Left renal cortex interstitium (tissue), 4 donors: ENCODE measurements around the gene PSMB11. TPM values are rescaled to one million over a fixed set of nuclear protein-coding genes. Genes with fewer than 3 reads are reported as not detected.

Source experiments
- DNase-seq, 4 donors: peaks; one replicate each; pipeline ENCODE4 v3.0.0-alpha.2; 2013; ENCODE audit warnings: low read depth in 4 of 4, low spot score in 2 of 4, missing footprints in 1 of 4
- polyA plus RNA-seq, 4 donors: library from polyadenylated mRNA; unstranded; fragments of 120-200 nt; gene quantifications; one replicate each; pipeline ENCODE4 v1.2.1, GENCODE V29; 2013; ENCODE audit not compliant: insufficient read length in 4 of 4

PSMB11 gene
- polyA plus RNA-seq, 4 donors = not detected

DNA sequence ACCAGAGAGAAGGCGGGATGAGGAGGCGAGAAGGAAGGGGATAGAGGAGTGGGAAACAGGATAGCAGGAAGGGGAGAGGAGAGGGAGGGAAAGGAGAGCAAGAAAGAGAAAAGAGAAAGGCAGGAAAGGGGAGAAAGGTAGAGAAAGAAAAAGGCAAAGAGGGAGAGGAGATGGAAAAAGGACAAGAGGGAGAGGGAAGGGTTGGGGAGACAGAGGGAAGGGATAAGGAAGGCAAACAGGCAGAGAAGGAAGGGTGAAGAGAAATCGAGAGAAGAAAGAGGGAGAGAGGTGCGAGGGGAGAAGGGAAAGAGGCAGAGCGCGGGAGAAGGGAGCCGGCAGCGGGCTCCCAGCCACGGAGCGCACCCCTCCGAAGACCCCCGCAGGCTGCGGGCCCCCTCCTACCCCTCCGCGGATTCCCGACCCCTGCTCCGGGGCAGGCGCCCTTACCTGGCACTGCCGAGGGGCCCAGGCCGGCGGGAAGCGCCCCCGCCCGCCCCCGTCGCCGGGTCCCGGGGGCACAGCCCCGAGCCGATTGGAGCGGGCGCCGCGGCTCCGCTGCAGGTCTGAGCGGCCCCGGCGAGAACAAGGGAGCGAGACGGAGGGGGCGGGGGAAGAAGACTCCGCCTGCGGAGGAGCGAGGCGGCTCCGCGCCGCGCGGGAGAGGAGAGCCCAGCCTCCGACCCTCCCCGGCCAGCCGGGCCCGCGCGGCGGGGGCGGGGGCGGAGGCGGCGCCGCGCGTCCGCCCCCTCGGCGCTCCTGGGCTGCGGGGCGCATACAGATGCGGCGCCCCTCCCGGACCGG lies 15.1 kb downstream of the PSMB11 start, which contains the start of gene CDH24:
CDH24 (minus strand) TSS at position 565 of the 801 bp plus-strand sequence. CDS start 1,787 bp downstream, outside the sequence.
- peak in 1 of 4 donors; percentile 75 for DNase-seq

DNA sequence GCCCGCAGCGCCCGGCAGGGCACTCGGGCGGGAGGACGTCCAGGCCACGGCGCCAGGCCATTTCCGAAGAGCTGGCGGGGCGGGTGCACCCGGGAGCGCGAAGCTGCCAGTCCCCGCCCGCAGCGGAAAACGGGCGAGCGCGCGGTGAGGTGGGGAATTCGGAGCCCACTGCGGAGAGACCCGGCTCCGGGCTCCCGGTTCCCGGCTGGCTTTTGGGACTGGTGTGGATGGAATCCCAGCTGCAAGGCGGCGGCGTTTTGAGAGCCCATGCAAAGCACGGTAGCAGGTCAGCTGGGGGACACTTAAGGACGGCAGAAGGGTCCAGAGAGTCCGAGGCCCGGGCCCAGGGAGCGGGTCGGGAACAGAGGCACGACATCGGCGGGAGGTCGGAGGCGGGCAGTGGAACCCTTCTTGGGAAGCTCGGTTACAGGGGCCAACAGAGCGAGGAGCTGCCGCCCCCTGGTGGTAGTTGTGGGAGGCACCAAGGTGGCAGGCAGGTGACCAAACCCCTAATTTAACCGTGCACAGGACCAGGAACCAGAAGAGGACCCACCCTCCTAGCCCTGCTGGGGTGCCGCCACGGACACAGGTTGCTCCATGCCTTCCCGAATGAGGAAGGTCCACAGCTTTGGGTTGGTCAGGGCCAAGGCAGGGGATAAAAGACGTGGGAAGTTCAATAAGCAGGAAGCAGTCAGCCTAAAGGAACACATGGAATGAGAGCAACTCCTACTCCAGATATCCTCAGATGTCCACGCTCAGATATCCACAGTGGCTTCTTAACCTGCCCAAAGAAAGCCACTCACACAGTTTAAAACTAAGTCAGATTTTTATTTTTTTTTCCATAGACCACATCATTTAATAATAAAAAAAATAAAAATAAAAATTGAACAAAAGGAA lies 16.0 kb downstream of the PSMB11 start:
- DNase-seq = peak; percentile 77 to 88 (median 82)

- DNase-seq = no peak
These were observed 16.9 kb downstream of the PSMB11 start for GRCh38 chr14:23058654-23059504.

- DNase-seq = no peak
These were observed 18.7 kb downstream of the PSMB11 start for GRCh38 chr14:23060536-23061260.

DNA sequence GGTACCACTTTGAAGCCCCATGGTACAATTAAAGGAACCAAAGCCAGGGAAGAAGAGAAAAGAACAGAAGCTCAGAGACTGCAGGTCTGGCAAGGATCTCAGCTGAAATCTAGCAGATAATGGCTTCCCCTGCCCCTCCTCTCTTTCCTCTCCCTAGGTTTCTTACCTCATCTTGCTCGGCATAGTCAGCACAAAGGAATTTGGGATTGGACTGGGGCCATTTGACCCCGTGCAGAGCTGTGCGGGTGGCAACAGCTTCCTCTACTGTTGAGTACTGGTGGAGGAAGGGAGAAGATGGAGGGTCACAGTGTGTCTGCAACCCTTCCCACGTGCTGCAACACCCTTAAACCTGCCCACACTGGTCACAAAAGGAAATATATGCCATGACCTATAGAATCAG lies 20.0 kb downstream of the PSMB11 start:
- no peak for DNase-seq

DNA sequence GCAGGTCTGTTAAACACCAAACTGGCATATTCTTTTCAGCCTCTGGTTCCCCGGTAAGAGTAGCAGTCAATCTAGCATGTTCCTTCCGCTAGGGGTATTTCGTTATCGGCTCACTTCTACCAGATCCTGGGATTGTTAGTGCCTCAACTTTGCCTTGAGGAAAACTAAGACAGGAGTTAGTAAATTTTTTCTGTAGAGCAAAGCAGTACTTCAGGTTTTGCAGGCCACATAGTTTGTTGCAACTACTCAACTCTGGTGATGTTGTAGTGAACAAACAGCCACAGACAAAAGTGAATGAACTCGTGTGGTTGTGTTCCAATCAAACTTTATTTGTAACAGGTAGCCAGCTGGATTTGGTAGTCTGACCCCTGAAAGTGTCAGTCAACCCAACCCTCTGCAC lies 21.6 kb downstream of the PSMB11 start:
- DNase-seq = no peak

DNA sequence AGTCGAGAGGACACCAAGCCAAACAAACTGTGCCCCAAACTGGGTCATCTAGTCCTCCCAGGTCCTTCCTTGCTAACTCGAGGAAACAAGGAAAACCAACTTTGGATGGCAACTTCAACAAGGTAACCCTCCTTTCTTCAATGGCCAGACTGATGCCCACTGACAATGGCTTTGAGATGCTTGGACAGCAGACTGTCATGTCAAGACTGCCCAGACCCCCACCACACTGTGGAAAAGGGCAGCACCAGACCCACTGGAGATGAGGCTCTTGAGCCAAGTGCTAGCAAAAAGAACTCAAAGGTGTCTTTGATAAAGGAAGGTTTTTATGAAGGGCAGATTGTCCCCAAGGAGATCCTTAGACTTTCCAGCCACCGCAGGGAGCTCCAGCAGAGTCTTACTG lies 24.4 kb downstream of the PSMB11 start:
- DNase-seq = no peak

DNA sequence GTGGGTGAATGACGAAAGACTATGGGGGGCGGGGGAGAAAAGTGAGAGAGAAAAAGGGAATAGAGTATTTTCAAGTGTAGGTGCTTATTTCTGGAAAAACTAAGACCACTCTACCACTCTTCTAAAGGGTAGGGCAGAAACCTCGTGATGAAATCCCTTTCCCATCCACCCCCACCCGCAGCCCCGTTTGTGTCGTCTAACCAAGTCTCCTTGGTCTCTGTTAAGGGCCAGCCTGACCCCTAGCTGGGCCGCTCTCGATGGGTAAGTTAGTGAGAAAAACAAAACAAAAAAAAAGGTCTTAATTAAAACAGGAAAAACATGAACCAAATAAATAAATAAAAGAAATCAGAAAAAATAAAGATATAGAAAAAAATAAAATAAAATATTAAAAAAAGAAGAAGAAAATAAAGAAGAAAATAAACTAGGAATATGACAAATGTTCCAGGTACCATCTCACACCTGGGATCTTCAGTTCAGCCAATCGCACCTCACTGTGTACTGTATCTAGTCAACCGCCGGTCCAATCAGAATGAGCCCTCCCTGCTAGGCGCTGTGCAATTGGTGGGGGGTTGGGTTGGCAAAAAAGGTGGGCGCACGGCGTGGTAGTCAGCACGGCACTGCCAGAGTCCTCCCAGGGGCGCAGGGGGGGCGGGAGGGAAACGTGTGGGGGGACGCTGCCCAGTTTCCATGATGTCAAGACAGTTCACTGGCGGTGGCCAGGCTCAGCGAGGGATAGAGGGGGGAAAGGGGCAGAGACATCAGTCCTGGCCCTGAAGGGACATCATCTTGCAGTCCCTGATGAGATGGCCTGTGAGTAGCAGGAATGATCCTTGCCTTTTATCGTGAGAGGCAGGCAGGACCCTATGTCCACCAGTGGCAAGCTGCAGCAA lies 25.1 kb downstream of the PSMB11 start:
- no peak for DNase-seq

GRCh38 chr14:23067847-23068788 lies 26.1 kb downstream of the PSMB11 start:
- DNase-seq = no peak

- DNase-seq = peak; percentile 74 to 93 (median 76)
These were observed 26.9 kb downstream of the PSMB11 start for GRCh38 chr14:23068789-23069412.

DNA sequence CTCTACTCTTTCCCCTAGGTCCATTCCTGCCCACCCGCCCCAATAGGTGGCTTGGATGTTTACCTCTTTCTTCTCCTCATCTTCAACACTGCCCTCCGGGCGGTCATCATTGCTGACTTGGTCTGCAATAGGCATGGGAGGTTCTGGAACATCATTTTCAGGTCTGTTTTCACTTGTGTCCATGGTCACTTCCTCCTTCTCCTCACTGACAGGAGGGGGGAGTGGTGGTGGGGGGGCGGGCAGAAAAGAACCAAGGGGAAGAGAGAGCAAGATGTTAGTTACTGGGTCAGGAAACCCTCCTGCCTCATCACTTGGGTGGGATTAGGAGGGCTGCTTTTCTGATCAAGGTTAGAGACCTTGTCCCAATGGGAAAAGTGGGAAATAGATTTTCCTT lies 27.4 kb downstream of the PSMB11 start:
- no peak for DNase-seq

DNA sequence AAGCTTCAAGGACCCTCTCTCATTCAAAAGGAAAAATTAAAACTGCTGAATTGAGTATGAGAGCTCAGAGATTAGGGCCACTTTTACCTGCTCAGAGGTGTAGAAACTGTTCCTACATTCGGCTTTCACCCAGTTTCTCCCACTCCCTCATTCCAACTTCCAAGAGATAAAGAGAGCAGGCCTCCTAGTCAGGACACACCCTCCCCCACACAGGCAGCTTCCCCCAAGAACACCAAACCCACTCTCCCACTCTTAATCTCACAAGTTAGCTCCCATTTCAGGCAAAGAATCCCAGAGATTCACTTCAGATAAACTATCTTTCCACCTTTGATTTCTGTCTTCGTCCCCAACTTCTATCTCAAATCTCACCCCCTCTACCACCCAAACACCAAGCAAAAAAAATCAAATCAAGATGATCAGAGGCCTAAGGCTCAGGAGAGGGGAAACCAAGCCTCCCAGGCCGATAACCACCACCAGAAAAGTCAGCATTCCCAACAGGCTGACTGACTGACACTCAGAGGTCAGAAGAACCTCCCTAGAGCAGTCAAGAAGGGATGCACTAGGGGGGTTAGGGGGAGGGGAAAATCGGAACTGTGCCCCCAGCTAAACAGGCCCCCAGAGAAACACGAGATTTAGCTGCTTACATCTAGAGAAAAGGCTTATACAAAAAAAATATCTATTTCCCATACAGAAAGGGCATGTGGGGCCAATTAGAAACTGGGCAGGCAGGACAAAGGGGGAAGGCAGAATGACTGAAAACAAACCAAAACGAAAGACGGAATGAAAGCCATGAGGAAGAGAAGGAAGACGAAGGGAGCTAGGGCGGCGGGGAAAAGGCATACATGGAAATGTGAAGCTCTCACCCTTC lies 28.5 kb downstream of the PSMB11 start:
- no peak for DNase-seq

GRCh38 chr14:23071244-23071920 lies 29.4 kb downstream of the PSMB11 start:
- DNase-seq = peak in 2 of 4 donors; percentile 77 to 88

DNA sequence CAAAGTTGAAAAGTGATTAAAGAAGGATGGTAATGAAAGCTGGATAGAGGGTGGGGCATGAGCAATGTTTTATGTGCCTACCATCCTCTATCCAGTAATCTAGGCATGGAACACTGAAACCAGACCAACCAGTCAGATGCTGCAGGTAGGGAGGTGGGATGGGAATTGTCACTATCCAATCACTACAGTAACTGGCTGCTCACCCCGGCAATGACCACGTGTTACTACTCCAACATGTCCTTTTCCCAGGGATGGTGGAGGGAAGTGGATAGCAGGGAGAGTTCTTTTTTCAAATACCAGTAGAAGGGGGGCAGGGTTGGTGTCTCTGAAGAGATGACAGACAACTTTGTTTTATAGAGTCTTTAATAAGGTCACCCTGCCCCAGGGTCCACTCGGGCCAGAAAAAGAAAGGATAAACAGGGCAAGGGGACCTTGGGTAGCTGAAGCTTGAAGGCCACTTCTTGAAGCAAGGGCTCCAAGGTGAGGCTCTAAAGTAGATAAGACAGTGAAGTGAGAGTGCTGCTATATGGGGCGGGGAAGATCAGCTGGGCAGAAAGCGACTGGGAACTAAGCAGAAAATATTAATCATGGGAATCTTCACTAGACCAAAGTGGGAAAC lies 30.0 kb downstream of the PSMB11 start:
- no peak for DNase-seq

DNA sequence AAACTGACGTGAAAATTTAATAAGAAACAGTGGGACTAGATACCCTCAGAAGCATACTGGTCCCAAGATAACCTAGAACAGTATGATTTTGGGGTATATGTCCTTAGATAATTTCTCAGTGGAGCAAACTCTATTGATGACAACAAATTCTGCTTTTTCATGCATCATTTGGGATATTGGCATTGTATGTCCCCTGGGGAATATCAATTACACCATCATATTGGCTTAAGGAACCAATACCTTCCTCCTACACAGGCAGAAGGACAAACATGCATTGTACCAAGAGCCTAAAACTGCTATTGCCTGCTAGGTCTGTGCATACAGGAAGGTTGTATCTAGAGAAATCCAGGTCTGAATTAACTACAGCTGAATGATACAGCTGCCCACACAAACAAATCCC lies 32.9 kb downstream of the PSMB11 start:
- no peak for DNase-seq
